ENCODE data around the gene RAMP3.

The RAMP3 gene

GRCh38 chr7:45189151-45189970 is 31.8 kb downstream of the RAMP3 start:
- no peak overlapping the region for H3K4me3 ChIP-seq (ENCODE audit: low read depth, low read length)
- TF ChIP-seq CTCF (IDR thresholded peaks at IDR 0.05; ENCODE audit: low read depth, low read length), result no peak

- no peak overlapping the region for H3K4me3 ChIP-seq (ENCODE audit: low read depth, low read length)
- TF ChIP-seq CTCF (IDR thresholded peaks at IDR 0.05; ENCODE audit: low read depth, low read length), result no peak
These were observed 33.0 kb downstream of the RAMP3 start for GRCh38 chr7:45190406-45191165.

GRCh38 chr7:45191396-45191795 is 33.8 kb downstream of the RAMP3 start:
- no peak overlapping the region for H3K4me3 ChIP-seq (ENCODE audit: low read depth, low read length)
- TF ChIP-seq CTCF (IDR thresholded peaks at IDR 0.05; ENCODE audit: low read depth, low read length), result no peak

- TF ChIP-seq CTCF (IDR thresholded peaks at IDR 0.05; ENCODE audit: low read depth, low read length), result no peak
- no peak overlapping the region for H3K4me3 ChIP-seq (ENCODE audit: low read depth, low read length)
These were observed 35.0 kb downstream of the RAMP3 start for GRCh38 chr7:45192621-45193041.

GRCh38 chr7:45193828-45194227 is 36.2 kb downstream of the RAMP3 start:
- no peak overlapping the region for H3K4me3 ChIP-seq (ENCODE audit: low read depth, low read length)

GRCh38 chr7:45196374-45196773 is 38.8 kb downstream of the RAMP3 start:
- H3K4me3 ChIP-seq (ENCODE audit: low read depth, low read length), result no peak overlapping the region
- TF ChIP-seq CTCF (IDR thresholded peaks at IDR 0.05; ENCODE audit: low read depth, low read length), result no peak

More at GRCh38 chr7:45193828-45194227, 36.2 kb downstream of the RAMP3 start:
- no peak for TF ChIP-seq CTCF (IDR thresholded peaks at IDR 0.05; ENCODE audit: low read depth, low read length)

GRCh38 chr7:45197461-45197860 is 39.9 kb downstream of the RAMP3 start:
- no peak for TF ChIP-seq CTCF (IDR thresholded peaks at IDR 0.05; ENCODE audit: low read depth, low read length)
- H3K4me3 ChIP-seq (ENCODE audit: low read depth, low read length), result no peak overlapping the region
